OCI-LY3 (cell line): Measurements from ENCODE around the gene BMERB1.
"Not testable (repeated sequence)": the region's sequence is repeated elsewhere in the genome, so short reads cannot be mapped to it uniquely, and the experiment has no call there.

Experiments used
- H2AFZ ChIP-seq: fragments of 200-600, 300-600 bp; shearing (Covaris generic); 2 replicates; pipeline ENCODE4 v1.6.0; 2014; ENCODE audit warnings: antibody characterized with exemption, low read depth, low read length
- H3K27ac ChIP-seq: fragments of 200-600, 300-600 bp; sonication (generic); 2 replicates; pipeline ENCODE4 v1.5.1; 2014; ENCODE audit warnings: mild to moderate bottlenecking, low read length, moderate library complexity, mixed read lengths
- H3K27me3 ChIP-seq: fragments of 200-600, 300-600 bp; sonication (generic); 2 replicates; pipeline ENCODE4 v1.6.1; 2014; ENCODE audit warnings: low read depth, low read length, mixed read lengths
- H3K36me3 ChIP-seq: fragments of 200-600, 300-600 bp; sonication (generic); replicated peaks from 2 replicates; pipeline ENCODE3; 2014; ENCODE audit warnings: low read depth, low read length, mixed read lengths
- H3K4me1 ChIP-seq: fragments of 300-600, 200-600 bp; sonication (generic); 2 replicates; pipeline ENCODE4 v1.6.1; 2014; ENCODE audit warnings: low read length, mixed read lengths
- H3K4me2 ChIP-seq: fragments of 200-600, 300-600 bp; sonication (generic); 2 replicates; pipeline ENCODE4 v1.6.1; 2014; ENCODE audit warnings: low read length, mixed read lengths
- H3K4me3 ChIP-seq: fragments of 300-600, 200-600 bp; sonication (generic); 2 replicates; pipeline ENCODE4 v1.5.1; 2014; ENCODE audit warnings: antibody characterized with exemption, mild to moderate bottlenecking, low read length, moderate library complexity
- H3K79me2 ChIP-seq: fragments of 300-600, 200-600 bp; shearing (Covaris generic); 2 replicates; pipeline ENCODE4 v1.6.1; 2014; ENCODE audit warnings: mild to moderate bottlenecking, low read length, mixed read lengths
- H3K9ac ChIP-seq: fragments of 300-600, 200-600 bp; shearing (Covaris generic); 2 replicates; pipeline ENCODE4 v1.6.0; 2014; ENCODE audit warnings: mild to moderate bottlenecking, low read length, moderate library complexity
- H3K9me3 ChIP-seq: fragments of 200-600, 300-600 bp; shearing (Covaris generic); 2 replicates; pipeline ENCODE4 v1.6.1; 2014; ENCODE audit warnings: low read length, mixed read lengths; ENCODE audit not compliant: insufficient read depth
- H4K20me1 ChIP-seq: fragments of 200-600, 300-600 bp; sonication (generic); 2 replicates; pipeline ENCODE4 v1.6.1; 2016; ENCODE audit warnings: low read length, mixed read lengths; ENCODE audit not compliant: insufficient read depth
- EZH2phosphoT487 ChIP-seq: fragments of 200-600 bp; shearing (Covaris generic); IDR thresholded peaks from 2 replicates; pipeline ENCODE4 v1.6.1; 2018; ENCODE audit warnings: antibody characterized with exemption, mixed run types, low read depth
- TF ChIP-seq, protein P1 (sequence below): fragments of 200-600, 300-600 bp; sonication (generic); IDR thresholded peaks from 2 replicates; pipeline ENCODE4 v1.5.1; 2014; ENCODE audit warnings: antibody characterized with exemption, low read length, low read depth

Gene BMERB1

DNA sequence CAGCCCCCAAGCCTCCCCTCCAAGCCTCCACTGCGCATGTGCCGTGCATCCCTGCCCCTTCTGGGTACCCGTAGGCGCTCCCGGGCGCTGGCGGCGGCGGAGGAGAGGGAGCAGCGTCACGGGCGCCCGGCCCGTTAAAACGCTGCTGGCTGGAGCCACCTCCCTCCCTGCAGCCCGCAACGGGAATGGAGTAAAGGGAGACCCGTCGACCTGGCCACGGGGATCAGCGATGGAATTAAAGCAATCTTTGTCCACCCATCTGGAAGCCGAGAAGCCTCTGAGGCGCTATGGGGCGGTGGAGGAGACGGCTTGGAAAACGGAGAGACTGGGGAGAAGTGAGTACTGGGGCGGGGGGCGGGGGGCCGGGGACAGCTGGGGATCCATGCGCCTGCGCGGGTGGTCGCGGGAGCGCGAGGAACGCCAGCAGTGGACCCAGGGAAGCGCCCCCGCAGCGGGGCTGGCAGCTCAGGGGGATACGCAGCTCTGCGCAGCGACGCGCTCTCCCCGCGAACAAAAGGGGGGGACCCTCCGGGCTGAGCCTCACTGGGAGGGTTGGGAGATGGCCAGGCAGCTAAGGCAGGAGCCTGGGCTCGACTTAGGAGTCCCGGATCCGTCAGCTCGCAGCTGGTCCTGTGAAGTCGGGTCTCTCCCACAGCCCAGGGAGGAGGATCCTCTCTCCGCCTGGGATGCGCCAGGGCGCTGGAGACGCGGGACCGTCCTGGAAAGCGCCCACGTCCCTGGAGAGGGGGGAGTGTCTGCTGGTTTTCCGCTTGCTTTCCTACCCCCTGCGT is at the start of gene BMERB1:
TSS of gene BMERB1 (plus strand) at position 164 of the 791 bp plus-strand sequence. CDS start at position 230, 66 bp downstream.
- Histone ChIP-seq H3K4me1 (no peaks in the 10 kb centered on the region), H4K20me1 (no peaks in the 10 kb centered on the region), H3K27me3 (no peaks in the 10 kb centered on the region), H2AFZ (no peak within 1 kb of the TSS), H3K27ac (no peak within 1 kb of the TSS), H3K9ac (no peak within 1 kb of the TSS), H3K9me3 (no peaks in the 10 kb centered on the region), H3K36me3 (no peaks in the 10 kb centered on the region), H3K4me3 (no peak within 1 kb of the TSS), H3K79me2 (no peaks in the 10 kb centered on the region), H3K4me2 (no peak within 1 kb of the TSS)
- TF ChIP-seq, protein P1, sequence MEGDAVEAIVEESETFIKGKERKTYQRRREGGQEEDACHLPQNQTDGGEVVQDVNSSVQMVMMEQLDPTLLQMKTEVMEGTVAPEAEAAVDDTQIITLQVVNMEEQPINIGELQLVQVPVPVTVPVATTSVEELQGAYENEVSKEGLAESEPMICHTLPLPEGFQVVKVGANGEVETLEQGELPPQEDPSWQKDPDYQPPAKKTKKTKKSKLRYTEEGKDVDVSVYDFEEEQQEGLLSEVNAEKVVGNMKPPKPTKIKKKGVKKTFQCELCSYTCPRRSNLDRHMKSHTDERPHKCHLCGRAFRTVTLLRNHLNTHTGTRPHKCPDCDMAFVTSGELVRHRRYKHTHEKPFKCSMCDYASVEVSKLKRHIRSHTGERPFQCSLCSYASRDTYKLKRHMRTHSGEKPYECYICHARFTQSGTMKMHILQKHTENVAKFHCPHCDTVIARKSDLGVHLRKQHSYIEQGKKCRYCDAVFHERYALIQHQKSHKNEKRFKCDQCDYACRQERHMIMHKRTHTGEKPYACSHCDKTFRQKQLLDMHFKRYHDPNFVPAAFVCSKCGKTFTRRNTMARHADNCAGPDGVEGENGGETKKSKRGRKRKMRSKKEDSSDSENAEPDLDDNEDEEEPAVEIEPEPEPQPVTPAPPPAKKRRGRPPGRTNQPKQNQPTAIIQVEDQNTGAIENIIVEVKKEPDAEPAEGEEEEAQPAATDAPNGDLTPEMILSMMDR = no peak
- TF ChIP-seq EZH2phosphoT487 = no peak

- not testable (repeated sequence) for H2AFZ ChIP-seq, H3K9ac ChIP-seq, H3K79me2 ChIP-seq
Observed at GRCh38 chr16:15388060-15388459, 46.3 kb upstream of the BMERB1 start.

GRCh38 chr16:15389916-15390315 is 44.5 kb upstream of the BMERB1 start:
- H3K79me2 ChIP-seq, H3K4me3 ChIP-seq, H3K36me3 ChIP-seq, H3K9me3 ChIP-seq, H3K9ac ChIP-seq, H4K20me1 ChIP-seq, H2AFZ ChIP-seq, H3K4me2 ChIP-seq, H3K27me3 ChIP-seq, H3K4me1 ChIP-seq, H3K27ac ChIP-seq: not testable (repeated sequence)

More at GRCh38 chr16:15388060-15388459, 46.3 kb upstream of the BMERB1 start:
- H3K4me2 ChIP-seq, H3K4me1 ChIP-seq, H3K27me3 ChIP-seq, H4K20me1 ChIP-seq, H3K4me3 ChIP-seq, H3K9me3 ChIP-seq, H3K36me3 ChIP-seq, H3K27ac ChIP-seq: not testable (repeated sequence)

DNA sequence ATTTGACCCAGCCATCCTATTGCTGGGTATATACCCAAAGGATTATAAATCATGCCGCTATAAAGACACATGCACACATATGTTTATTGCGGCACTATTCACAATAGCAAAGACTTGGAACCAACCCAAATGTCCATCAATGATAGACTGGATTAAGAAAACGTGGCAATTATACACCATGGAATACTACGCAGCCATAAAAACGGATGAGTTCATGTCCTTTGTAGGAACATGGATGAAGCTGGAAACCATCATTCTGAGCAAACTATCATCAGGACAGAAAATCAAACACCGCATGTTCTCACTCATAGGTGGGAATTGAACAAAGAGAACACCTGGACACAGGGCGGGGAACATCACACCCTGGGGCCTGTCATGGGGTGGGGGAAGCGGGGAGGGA is 41.4 kb upstream of the BMERB1 start:
- H3K9me3 ChIP-seq, H3K79me2 ChIP-seq, H3K27me3 ChIP-seq, H3K4me2 ChIP-seq, H3K27ac ChIP-seq, H3K9ac ChIP-seq, H4K20me1 ChIP-seq, H3K36me3 ChIP-seq, H2AFZ ChIP-seq, H3K4me3 ChIP-seq, H3K4me1 ChIP-seq: not testable (repeated sequence)

DNA sequence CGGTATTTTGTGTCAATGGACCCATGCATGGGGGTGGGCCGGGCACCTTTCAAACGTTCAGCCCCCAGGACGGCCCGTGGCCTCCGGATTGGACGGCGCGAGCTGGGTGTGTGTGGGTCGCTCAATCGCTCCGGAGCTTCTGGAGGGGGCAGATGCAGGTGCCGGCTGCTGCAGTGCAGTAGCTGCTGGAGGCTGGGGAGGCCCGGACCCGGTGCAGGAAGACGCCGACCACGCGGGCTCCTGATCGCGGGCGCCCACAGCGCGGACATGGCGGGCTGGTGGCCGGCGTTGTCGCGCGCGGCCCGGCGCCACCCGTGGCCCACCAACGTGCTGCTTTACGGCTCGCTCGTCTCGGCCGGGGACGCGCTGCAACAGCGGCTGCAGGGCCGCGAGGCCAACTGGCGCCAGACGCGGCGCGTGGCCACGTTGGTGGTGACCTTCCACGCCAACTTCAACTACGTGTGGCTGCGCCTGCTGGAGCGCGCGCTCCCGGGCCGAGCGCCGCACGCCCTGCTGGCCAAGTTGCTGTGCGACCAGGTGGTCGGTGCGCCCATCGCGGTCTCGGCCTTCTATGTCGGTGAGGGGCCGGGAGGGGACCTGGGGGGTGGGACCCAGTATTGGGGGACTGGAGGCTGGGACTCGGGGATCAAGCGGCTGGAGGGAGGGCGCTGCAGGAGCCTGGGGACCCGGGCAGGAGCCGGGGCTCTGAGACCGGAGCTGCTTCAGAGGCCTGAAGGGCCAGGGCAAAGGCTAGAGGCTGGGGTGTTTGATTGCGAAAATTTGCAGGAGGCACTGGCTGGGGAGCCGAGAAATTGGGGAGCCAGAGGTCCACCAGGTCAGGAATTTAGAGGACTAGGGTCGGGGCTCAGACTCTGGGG is 38.5 kb upstream of the BMERB1 start, which contains the start of gene MPV17L:
TSS of gene MPV17L (plus strand) at position 124 of the 878 bp plus-strand sequence. CDS start at position 268, 144 bp downstream.
- not testable (repeated sequence) for H3K4me1 ChIP-seq, H4K20me1 ChIP-seq, H3K79me2 ChIP-seq, H2AFZ ChIP-seq, H3K27me3 ChIP-seq, H3K4me3 ChIP-seq, H3K4me2 ChIP-seq, H3K36me3 ChIP-seq, H3K9ac ChIP-seq, H3K27ac ChIP-seq, H3K9me3 ChIP-seq

GRCh38 chr16:15396509-15396829 is 37.9 kb upstream of the BMERB1 start:
- not testable (repeated sequence) for H3K36me3 ChIP-seq, H3K4me3 ChIP-seq, H2AFZ ChIP-seq, H3K9me3 ChIP-seq, H3K4me1 ChIP-seq, H3K27me3 ChIP-seq, H3K4me2 ChIP-seq, H4K20me1 ChIP-seq, H3K27ac ChIP-seq, H3K9ac ChIP-seq, H3K79me2 ChIP-seq
